Endodermal cell (in vitro differentiated cells): ENCODE results near the gene ADARB1. TPM values are rescaled to one million over a fixed set of nuclear protein-coding genes. Genes with fewer than 3 reads are reported as not detected.

Experiments used
- DNase-seq: peaks from one replicate; pipeline ENCODE4 v3.0.0-alpha.2; 2017
- H3K27ac ChIP-seq: 2 replicates; pipeline ENCODE4 v1.5.1; 2013; ENCODE audit warnings: mild to moderate bottlenecking, low read depth, low read length, moderate library complexity
- H3K27me3 ChIP-seq: 2 replicates; pipeline ENCODE4 v1.6.1; 2013; ENCODE audit warnings: mild to moderate bottlenecking, low read length, moderate library complexity; ENCODE audit not compliant: insufficient read depth, control insufficient read depth, poor library complexity, severe bottlenecking
- H3K36me3 ChIP-seq: 2 replicates; pipeline ENCODE4 v1.7.0; 2013; ENCODE audit warnings: mild to moderate bottlenecking, low read length, moderate library complexity; ENCODE audit not compliant: control insufficient read depth, insufficient read depth
- H3K4me1 ChIP-seq: one replicate; pipeline ENCODE4 v1.7.0; 2013; ENCODE audit warnings: low read length; ENCODE audit not compliant: control insufficient read depth, insufficient read depth
- H3K4me3 ChIP-seq: 2 replicates; pipeline ENCODE4 v1.5.1; 2013; ENCODE audit warnings: mild to moderate bottlenecking, low read length, moderate library complexity
- H3K9ac ChIP-seq: 2 replicates; pipeline ENCODE4 v1.6.1; 2013; ENCODE audit warnings: mild to moderate bottlenecking, low read length, moderate library complexity; ENCODE audit not compliant: poor library complexity, severe bottlenecking; ENCODE audit errors: extremely low read depth
- H3K9me3 ChIP-seq: 2 replicates; pipeline ENCODE4 v1.6.1; 2013; ENCODE audit warnings: mild to moderate bottlenecking, low read length, moderate library complexity; ENCODE audit not compliant: control insufficient read depth
- H3K27ac Mint-ChIP-seq: 2 replicates; pipeline ENCODE4 v1.8.0; 2020; ENCODE audit warnings: mixed read lengths
- H3K27me3 Mint-ChIP-seq: 2 replicates; pipeline ENCODE4 v1.8.0; 2021; ENCODE audit warnings: mild to moderate bottlenecking, mixed read lengths; ENCODE audit not compliant: insufficient read depth
- H3K36me3 Mint-ChIP-seq: 2 replicates; pipeline ENCODE4 v1.8.0; 2020; ENCODE audit warnings: low read depth, mixed read lengths
- H3K4me1 Mint-ChIP-seq: 2 replicates; pipeline ENCODE4 v1.8.0; 2020; ENCODE audit warnings: mixed read lengths
- H3K4me3 Mint-ChIP-seq: 2 replicates; pipeline ENCODE4 v1.8.0; 2020; ENCODE audit warnings: mild to moderate bottlenecking, moderate library complexity, mixed read lengths
- H3K9me3 Mint-ChIP-seq: 2 replicates; pipeline ENCODE4 v1.8.0; 2020; ENCODE audit warnings: mild to moderate bottlenecking, mixed read lengths
- CTCF ChIP-seq: fragments of 200-600 bp; sonication (generic); conservative IDR thresholded peaks from 2 replicates; pipeline ENCODE4 v1.5.0; 2021; ENCODE audit warnings: antibody characterized with exemption, mild to moderate bottlenecking
- WGBS, 2 experiments: methylation state at CpG; one replicate each; pipeline versions ENCODE4 v1.1.5 to v1.1.7; 2013; ENCODE audit warnings: missing lambda C conversion rate in 2 of 2, mixed read lengths in 1 of 2; ENCODE audit not compliant: insufficient coverage in 1 of 2, insufficient read length in 1 of 2; 5-methylcytosine and 5-hydroxymethylcytosine counted together
- total RNA-seq, 2 donors: library from RNA; stranded (reverse); fragmentation: NEBNext Ultra II Directional in 1 of 2; extraction: Animal tissue kit (Norgen Biotek cat#: 25700) in 1 of 2; gene quantifications; 2 replicates in 1 of 2; 3 replicates in 1 of 2; pipeline ENCODE4 v1.2.1, GENCODE V29; 2021

The ADARB1 gene
- total RNA-seq, 2 donors from 2014 or later, result 11.5 to 20.1 TPM

- TF ChIP-seq CTCF, result peak; percentile 46
- 83 to 87% methylated on average over 1 to 2 of the region's 2 CpGs for WGBS, 2 experiments
- Histone ChIP-seq H3K4me1 (peaks cover 14% of the 10 kb centered on the region), H3K27me3 (no peaks in the 10 kb centered on the region), H3K4me3 (no peak overlapping the region), H3K9ac (no peak overlapping the region), H3K36me3 (no peaks in the 10 kb centered on the region), H3K27ac (no peak overlapping the region), H3K9me3 (peaks cover 12% of the 10 kb centered on the region)
- peaks cover 13% of the 10 kb centered on the region for H3K9me3 Mint-ChIP-seq
- no peaks in the 10 kb centered on the region for H3K36me3 Mint-ChIP-seq
- peaks cover 11% of the 10 kb centered on the region for H3K4me1 Mint-ChIP-seq
- H3K27me3 Mint-ChIP-seq, result no peaks in the 10 kb centered on the region
- no peak overlapping the region for H3K4me3 Mint-ChIP-seq
- DNase-seq, result no peak
- no peak overlapping the region for H3K27ac Mint-ChIP-seq
Measured at GRCh38 chr21:45236481-45236880, 162.1 kb downstream of the ADARB1 start.

- Histone ChIP-seq H3K9me3 (peaks cover 12% of the 10 kb centered on the region), H3K4me1 (peaks cover 14% of the 10 kb centered on the region), H3K4me3 (no peak overlapping the region), H3K27ac (no peak overlapping the region), H3K27me3 (no peaks in the 10 kb centered on the region), H3K36me3 (no peaks in the 10 kb centered on the region), H3K9ac (no peak overlapping the region)
- H3K4me1 Mint-ChIP-seq, result peaks cover 11% of the 10 kb centered on the region
- peaks cover 22% of the 10 kb centered on the region for H3K9me3 Mint-ChIP-seq
- TF ChIP-seq CTCF, result no peak
- DNase-seq, result no peak
- WGBS, 2 experiments, result 90 to 96% methylated on average over 7 of the region's 7 CpGs
- no peaks in the 10 kb centered on the region for H3K36me3 Mint-ChIP-seq
- no peak overlapping the region for H3K27ac Mint-ChIP-seq
- no peak overlapping the region for H3K4me3 Mint-ChIP-seq
- peaks cover under 1% of the 10 kb centered on the region for H3K27me3 Mint-ChIP-seq
Measured at GRCh38 chr21:45237401-45237800, 163.0 kb downstream of the ADARB1 start.

GRCh38 chr21:45241357-45241756, 167.0 kb downstream of the ADARB1 start:
- H3K27me3 ChIP-seq, result no peaks in the 10 kb centered on the region
- WGBS, 2 experiments, result 60 to 79% methylated on average over 1 to 3 of the region's 3 CpGs
- Mint-ChIP-seq H3K4me1 (no peaks in the 10 kb centered on the region), H3K9me3 (peaks cover 39% of the 10 kb centered on the region), H3K4me3 (no peak overlapping the region), H3K27me3 (peaks cover 4% of the 10 kb centered on the region), H3K27ac (no peak overlapping the region), H3K36me3 (no peaks in the 10 kb centered on the region)
- no peaks in the 10 kb centered on the region for H3K4me1 ChIP-seq
- no peaks in the 10 kb centered on the region for H3K36me3 ChIP-seq
- H3K9ac ChIP-seq, result no peak overlapping the region
- no peak for DNase-seq
- TF ChIP-seq CTCF, result no peak
- no peak overlapping the region for H3K27ac ChIP-seq
- peaks cover 25% of the 10 kb centered on the region for H3K9me3 ChIP-seq
- H3K4me3 ChIP-seq, result no peak overlapping the region
